SK-N-SH treated with all-trans-retinoic acid at 6 μM for 48 hours (cell line): ENCODE results near the gene SMG7.

Experiments used
- ATAC-seq: fragments of 200-7000 bp; cut with Tn5 transposase; 3 replicates; pipeline ENCODE4 v1.9.1; 2020; ENCODE audit warnings: mild to moderate bottlenecking, moderate library complexity
- ARNTL ChIP-seq: fragments of 450-650 bp; formaldehyde crosslinking; IDR thresholded peaks from 2 replicates; pipeline ENCODE4 v1.5.0; 2020; ENCODE audit warnings: low read depth, mild to moderate bottlenecking, moderate library complexity, borderline replicate concordance
- BACH2 ChIP-seq: fragments of 250-450 bp; sonication (Bioruptor Pico); IDR thresholded peaks from 2 replicates; pipeline ENCODE4 v1.9.0; 2021; ENCODE audit warnings: mild to moderate bottlenecking, borderline replicate concordance
- ESRRG ChIP-seq: fragments of 250-450 bp; sonication (Bioruptor Pico); IDR thresholded peaks from 2 replicates; pipeline ENCODE4 v1.6.1; 2021; ENCODE audit warnings: mild to moderate bottlenecking
- GLIS3 ChIP-seq: fragments of 250-450 bp; sonication (Bioruptor Pico); IDR thresholded peaks from 2 replicates; pipeline ENCODE4 v1.5.0; 2020; ENCODE audit warnings: mild to moderate bottlenecking, moderate library complexity
- ISL1 ChIP-seq: fragments of 250-450 bp; sonication (Bioruptor Pico); IDR thresholded peaks from 2 replicates; pipeline ENCODE4 v2.1.2; 2022; ENCODE audit warnings: mild to moderate bottlenecking, moderate library complexity
- OSR1 ChIP-seq: fragments of 250-450 bp; sonication (Bioruptor Pico); IDR thresholded peaks from 2 replicates; pipeline ENCODE4 v1.8.0; 2022; ENCODE audit warnings: moderate library complexity, mild to moderate bottlenecking, inconsistent platforms
- PPARA ChIP-seq: fragments of 250-450 bp; sonication (Bioruptor Pico); IDR thresholded peaks from 2 replicates; pipeline ENCODE4 v1.5.0; 2020; ENCODE audit warnings: mild to moderate bottlenecking, borderline replicate concordance
- RARB ChIP-seq: fragments of 250-450 bp; sonication (Bioruptor Pico); IDR thresholded peaks from 2 replicates; pipeline ENCODE4 v1.8.0; 2021; ENCODE audit warnings: mild to moderate bottlenecking, moderate library complexity
- SNAI2 ChIP-seq: fragments of 250-450 bp; sonication (Bioruptor Pico); IDR thresholded peaks from 2 replicates; pipeline ENCODE4 v1.5.0; 2020; ENCODE audit warnings: mild to moderate bottlenecking, moderate library complexity
- TCF4 ChIP-seq: fragments of 250-450 bp; sonication (Bioruptor Pico); IDR thresholded peaks from 2 replicates; pipeline ENCODE4 v1.8.0; 2021; ENCODE audit warnings: mild to moderate bottlenecking, moderate library complexity, borderline replicate concordance
- TOX ChIP-seq: fragments of 250-450 bp; sonication (Bioruptor Pico); IDR thresholded peaks from 2 replicates; pipeline ENCODE4 v1.8.0; 2021; ENCODE audit warnings: mild to moderate bottlenecking, moderate library complexity, borderline replicate concordance
- ZC3H10 ChIP-seq: fragments of 250-450 bp; sonication (Bioruptor Pico); IDR thresholded peaks from 2 replicates; pipeline ENCODE4 v1.5.1; 2021; ENCODE audit warnings: mild to moderate bottlenecking, moderate library complexity
- ZFP3 ChIP-seq: fragments of 250-450 bp; sonication (Bioruptor Pico); IDR thresholded peaks from 2 replicates; pipeline ENCODE4 v1.5.0; 2020; ENCODE audit warnings: mild to moderate bottlenecking, moderate library complexity
- ZFP30 ChIP-seq: fragments of 450-650 bp; formaldehyde crosslinking; IDR thresholded peaks from 2 replicates; pipeline ENCODE4 v1.5.0; 2022; ENCODE audit warnings: mild to moderate bottlenecking, moderate library complexity
- ZNF565 ChIP-seq: fragments of 450-650 bp; formaldehyde crosslinking; conservative IDR thresholded peaks from 2 replicates; pipeline ENCODE4 v1.5.0; 2020; ENCODE audit warnings: low read depth, mild to moderate bottlenecking, moderate library complexity
- ZNF70 ChIP-seq: fragments of 450-650 bp; formaldehyde crosslinking; IDR thresholded peaks from 2 replicates; pipeline ENCODE4 v1.5.0; 2020; ENCODE audit warnings: mild to moderate bottlenecking, moderate library complexity
- ZNF8 ChIP-seq: fragments of 450-650 bp; formaldehyde crosslinking; IDR thresholded peaks from 2 replicates; pipeline ENCODE4 v1.5.0; 2020; ENCODE audit warnings: mild to moderate bottlenecking, moderate library complexity
- TF ChIP-seq, protein P1 (sequence below): fragments of 250-450 bp; sonication (Bioruptor Pico); IDR thresholded peaks from 2 replicates; pipeline ENCODE4 v1.5.1; 2020; ENCODE audit warnings: low read depth, mild to moderate bottlenecking, moderate library complexity
- TF ChIP-seq, protein P2 (sequence below): fragments of 250-450 bp; sonication (Bioruptor Pico); IDR thresholded peaks from 2 replicates; pipeline ENCODE4 v1.5.1; 2021; ENCODE audit warnings: mild to moderate bottlenecking, moderate library complexity
- TF ChIP-seq, protein P3 (sequence below): fragments of 250-450 bp; sonication (Bioruptor Pico); IDR thresholded peaks from 2 replicates; pipeline ENCODE4 v1.8.0; 2020; ENCODE audit warnings: mild to moderate bottlenecking, moderate library complexity, borderline replicate concordance
- TF ChIP-seq, protein P4 (sequence below): fragments of 250-450 bp; sonication (Bioruptor Pico); IDR thresholded peaks from 2 replicates; pipeline ENCODE4 v1.8.0; 2021; ENCODE audit warnings: low read depth, mild to moderate bottlenecking, moderate library complexity, borderline replicate concordance
- TF ChIP-seq, protein P5 (sequence below): fragments of 250-450 bp; sonication (Bioruptor Pico); IDR thresholded peaks from 2 replicates; pipeline ENCODE4 v1.5.0; 2020; ENCODE audit warnings: mild to moderate bottlenecking, moderate library complexity

Gene SMG7

GRCh38 chr1:183433703-183434102, 38.6 kb upstream of the SMG7 start:
- no peak for ATAC-seq
- no peak for TF ChIP-seq ZFP3 (CRISPR knock-in tag)
- TF ChIP-seq, protein P1, sequence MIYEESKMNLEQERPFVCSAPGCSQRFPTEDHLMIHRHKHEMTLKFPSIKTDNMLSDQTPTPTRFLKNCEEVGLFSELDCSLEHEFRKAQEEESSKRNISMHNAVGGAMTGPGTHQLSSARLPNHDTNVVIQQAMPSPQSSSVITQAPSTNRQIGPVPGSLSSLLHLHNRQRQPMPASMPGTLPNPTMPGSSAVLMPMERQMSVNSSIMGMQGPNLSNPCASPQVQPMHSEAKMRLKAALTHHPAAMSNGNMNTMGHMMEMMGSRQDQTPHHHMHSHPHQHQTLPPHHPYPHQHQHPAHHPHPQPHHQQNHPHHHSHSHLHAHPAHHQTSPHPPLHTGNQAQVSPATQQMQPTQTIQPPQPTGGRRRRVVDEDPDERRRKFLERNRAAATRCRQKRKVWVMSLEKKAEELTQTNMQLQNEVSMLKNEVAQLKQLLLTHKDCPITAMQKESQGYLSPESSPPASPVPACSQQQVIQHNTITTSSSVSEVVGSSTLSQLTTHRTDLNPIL = no peak
- TF ChIP-seq OSR1 (CRISPR knock-in tag) = no peak
- no peak for TF ChIP-seq TOX (CRISPR knock-in tag)

GRCh38 chr1:183435497-183435896, 36.8 kb upstream of the SMG7 start:
- ATAC-seq = no peak
- TF ChIP-seq ZNF70 (CRISPR knock-in tag) (no peak), ZNF565 (CRISPR knock-in tag) (no peak), GLIS3 (CRISPR knock-in tag) (no peak), ZNF8 (CRISPR knock-in tag) (no peak), BACH2 (CRISPR knock-in tag) (no peak), ZFP30 (CRISPR knock-in tag) (no peak), RARB (CRISPR knock-in tag) (no peak), ZC3H10 (CRISPR knock-in tag) (no peak), ARNTL (CRISPR knock-in tag) (no peak), ZFP3 (CRISPR knock-in tag) (no peak), ESRRG (CRISPR knock-in tag) (no peak), PPARA (CRISPR knock-in tag) (no peak), TOX (CRISPR knock-in tag) (no peak), SNAI2 (CRISPR knock-in tag) (no peak), ISL1 (CRISPR knock-in tag) (no peak), OSR1 (CRISPR knock-in tag) (no peak)
- TF ChIP-seq, protein P2, sequence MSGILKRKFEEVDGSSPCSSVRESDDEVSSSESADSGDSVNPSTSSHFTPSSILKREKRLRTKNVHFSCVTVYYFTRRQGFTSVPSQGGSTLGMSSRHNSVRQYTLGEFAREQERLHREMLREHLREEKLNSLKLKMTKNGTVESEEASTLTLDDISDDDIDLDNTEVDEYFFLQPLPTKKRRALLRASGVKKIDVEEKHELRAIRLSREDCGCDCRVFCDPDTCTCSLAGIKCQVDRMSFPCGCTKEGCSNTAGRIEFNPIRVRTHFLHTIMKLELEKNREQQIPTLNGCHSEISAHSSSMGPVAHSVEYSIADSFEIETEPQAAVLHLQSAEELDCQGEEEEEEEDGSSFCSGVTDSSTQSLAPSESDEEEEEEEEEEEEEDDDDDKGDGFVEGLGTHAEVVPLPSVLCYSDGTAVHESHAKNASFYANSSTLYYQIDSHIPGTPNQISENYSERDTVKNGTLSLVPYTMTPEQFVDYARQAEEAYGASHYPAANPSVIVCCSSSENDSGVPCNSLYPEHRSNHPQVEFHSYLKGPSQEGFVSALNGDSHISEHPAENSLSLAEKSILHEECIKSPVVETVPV (CRISPR knock-in tag) = no peak
- TF ChIP-seq, protein P3, sequence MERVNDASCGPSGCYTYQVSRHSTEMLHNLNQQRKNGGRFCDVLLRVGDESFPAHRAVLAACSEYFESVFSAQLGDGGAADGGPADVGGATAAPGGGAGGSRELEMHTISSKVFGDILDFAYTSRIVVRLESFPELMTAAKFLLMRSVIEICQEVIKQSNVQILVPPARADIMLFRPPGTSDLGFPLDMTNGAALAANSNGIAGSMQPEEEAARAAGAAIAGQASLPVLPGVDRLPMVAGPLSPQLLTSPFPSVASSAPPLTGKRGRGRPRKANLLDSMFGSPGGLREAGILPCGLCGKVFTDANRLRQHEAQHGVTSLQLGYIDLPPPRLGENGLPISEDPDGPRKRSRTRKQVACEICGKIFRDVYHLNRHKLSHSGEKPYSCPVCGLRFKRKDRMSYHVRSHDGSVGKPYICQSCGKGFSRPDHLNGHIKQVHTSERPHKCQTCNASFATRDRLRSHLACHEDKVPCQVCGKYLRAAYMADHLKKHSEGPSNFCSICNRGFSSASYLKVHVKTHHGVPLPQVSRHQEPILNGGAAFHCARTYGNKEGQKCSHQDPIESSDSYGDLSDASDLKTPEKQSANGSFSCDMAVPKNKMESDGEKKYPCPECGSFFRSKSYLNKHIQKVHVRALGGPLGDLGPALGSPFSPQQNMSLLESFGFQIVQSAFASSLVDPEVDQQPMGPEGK (CRISPR knock-in tag) = no peak
- TF ChIP-seq, protein P4, sequence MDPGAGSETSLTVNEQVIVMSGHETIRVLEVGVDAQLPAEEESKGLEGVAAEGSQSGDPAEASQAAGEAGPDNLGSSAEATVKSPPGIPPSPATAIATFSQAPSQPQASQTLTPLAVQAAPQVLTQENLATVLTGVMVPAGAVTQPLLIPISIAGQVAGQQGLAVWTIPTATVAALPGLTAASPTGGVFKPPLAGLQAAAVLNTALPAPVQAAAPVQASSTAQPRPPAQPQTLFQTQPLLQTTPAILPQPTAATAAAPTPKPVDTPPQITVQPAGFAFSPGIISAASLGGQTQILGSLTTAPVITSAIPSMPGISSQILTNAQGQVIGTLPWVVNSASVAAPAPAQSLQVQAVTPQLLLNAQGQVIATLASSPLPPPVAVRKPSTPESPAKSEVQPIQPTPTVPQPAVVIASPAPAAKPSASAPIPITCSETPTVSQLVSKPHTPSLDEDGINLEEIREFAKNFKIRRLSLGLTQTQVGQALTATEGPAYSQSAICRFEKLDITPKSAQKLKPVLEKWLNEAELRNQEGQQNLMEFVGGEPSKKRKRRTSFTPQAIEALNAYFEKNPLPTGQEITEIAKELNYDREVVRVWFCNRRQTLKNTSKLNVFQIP (CRISPR knock-in tag) = no peak

DNA sequence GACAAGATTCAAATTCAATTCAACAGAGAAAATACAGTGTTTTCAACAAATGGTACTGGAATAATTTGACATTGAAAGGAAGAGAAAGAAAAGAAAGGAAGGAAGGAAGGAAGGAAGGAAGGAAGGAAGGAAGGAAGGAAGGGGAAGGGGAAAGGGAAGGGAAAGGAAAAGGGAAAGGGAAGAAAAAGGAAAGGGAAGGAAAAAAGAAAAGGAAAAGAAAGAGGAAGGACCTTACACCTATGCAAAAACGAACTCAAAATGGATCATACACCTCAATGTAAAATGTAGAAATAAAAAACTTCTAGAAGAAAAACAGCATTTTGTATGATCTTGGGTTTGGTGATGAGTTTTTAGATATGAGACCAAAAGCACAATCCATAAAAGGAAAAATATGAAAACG, 34.2 kb upstream of the SMG7 start:
- no peak for TF ChIP-seq ZFP30 (CRISPR knock-in tag)
- ATAC-seq = no peak

GRCh38 chr1:183443011-183443410, 29.3 kb upstream of the SMG7 start:
- ATAC-seq = no peak
- TF ChIP-seq PPARA (CRISPR knock-in tag) = no peak
- no peak for TF ChIP-seq ZNF70 (CRISPR knock-in tag)
- TF ChIP-seq, protein P2 (CRISPR knock-in tag) = no peak
- no peak for TF ChIP-seq ARNTL (CRISPR knock-in tag)
- TF ChIP-seq, protein P4 (CRISPR knock-in tag) = no peak
- no peak for TF ChIP-seq SNAI2 (CRISPR knock-in tag)
- TF ChIP-seq ZFP3 (CRISPR knock-in tag) = no peak
- TF ChIP-seq TCF4 (CRISPR knock-in tag) = no peak
- TF ChIP-seq ZFP30 (CRISPR knock-in tag) = no peak
- TF ChIP-seq, protein P5, sequence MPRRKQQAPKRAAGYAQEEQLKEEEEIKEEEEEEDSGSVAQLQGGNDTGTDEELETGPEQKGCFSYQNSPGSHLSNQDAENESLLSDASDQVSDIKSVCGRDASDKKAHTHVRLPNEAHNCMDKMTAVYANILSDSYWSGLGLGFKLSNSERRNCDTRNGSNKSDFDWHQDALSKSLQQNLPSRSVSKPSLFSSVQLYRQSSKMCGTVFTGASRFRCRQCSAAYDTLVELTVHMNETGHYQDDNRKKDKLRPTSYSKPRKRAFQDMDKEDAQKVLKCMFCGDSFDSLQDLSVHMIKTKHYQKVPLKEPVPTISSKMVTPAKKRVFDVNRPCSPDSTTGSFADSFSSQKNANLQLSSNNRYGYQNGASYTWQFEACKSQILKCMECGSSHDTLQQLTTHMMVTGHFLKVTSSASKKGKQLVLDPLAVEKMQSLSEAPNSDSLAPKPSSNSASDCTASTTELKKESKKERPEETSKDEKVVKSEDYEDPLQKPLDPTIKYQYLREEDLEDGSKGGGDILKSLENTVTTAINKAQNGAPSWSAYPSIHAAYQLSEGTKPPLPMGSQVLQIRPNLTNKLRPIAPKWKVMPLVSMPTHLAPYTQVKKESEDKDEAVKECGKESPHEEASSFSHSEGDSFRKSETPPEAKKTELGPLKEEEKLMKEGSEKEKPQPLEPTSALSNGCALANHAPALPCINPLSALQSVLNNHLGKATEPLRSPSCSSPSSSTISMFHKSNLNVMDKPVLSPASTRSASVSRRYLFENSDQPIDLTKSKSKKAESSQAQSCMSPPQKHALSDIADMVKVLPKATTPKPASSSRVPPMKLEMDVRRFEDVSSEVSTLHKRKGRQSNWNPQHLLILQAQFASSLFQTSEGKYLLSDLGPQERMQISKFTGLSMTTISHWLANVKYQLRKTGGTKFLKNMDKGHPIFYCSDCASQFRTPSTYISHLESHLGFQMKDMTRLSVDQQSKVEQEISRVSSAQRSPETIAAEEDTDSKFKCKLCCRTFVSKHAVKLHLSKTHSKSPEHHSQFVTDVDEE (CRISPR knock-in tag) = no peak
- no peak for TF ChIP-seq ESRRG (CRISPR knock-in tag)
- no peak for TF ChIP-seq GLIS3 (CRISPR knock-in tag)
- no peak for TF ChIP-seq TOX (CRISPR knock-in tag)
- no peak for TF ChIP-seq ISL1 (CRISPR knock-in tag)
